GM19099 (cell line): ENCODE results near the gene PDE6D.

Source experiments
- POLR2A ChIP-seq: IDR thresholded peaks from 3 replicates; pipeline ENCODE4 v1.6.1; 2011; ENCODE audit warnings: low read depth; ENCODE audit not compliant: insufficient read length; ENCODE audit errors: extremely low read depth

Gene PDE6D

DNA sequence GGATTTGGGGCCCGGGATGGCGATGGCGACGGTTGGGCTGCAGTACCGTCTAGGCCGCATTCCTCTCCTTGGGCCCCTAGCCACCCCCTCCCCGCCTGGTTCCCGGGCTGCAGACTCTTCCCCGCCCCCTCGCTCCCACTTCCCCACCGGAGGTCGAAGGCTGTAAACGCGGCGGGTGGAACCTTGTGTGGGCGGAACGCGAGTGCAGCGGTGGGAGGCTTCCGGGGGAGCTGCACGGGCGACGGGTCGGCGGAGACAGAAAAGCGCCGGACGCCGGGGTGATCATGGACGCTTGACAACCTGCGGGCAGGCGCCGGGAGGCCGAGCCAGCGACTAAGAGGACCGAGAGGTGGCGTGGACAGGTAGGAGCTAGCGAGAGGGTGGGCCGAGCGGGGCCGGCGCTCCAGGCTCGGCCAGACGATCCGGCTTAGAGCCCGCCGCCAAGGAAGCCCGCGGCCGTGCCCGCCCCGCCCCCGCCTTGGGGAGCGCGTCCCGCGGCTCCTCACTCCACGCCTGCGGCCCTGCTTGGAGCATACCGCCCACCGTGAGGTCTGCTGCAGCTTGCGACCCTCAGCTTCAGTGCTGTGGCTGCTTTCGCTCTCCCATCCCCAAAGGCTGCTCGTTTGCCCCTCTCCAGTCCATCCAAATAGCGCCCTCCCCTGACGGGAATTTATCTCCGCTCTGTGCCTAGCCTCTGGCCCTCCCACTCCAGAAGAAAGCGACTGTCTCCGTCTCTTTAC lies 5.3 kb upstream of the PDE6D start, which contains the start of gene COPS7B:
Gene COPS7B, plus strand, starts transcription at position 269 of the 740 bp plus-strand sequence. CDS start 2,126 bp downstream, outside the sequence.
- TF ChIP-seq POLR2A: peak; percentile 70

DNA sequence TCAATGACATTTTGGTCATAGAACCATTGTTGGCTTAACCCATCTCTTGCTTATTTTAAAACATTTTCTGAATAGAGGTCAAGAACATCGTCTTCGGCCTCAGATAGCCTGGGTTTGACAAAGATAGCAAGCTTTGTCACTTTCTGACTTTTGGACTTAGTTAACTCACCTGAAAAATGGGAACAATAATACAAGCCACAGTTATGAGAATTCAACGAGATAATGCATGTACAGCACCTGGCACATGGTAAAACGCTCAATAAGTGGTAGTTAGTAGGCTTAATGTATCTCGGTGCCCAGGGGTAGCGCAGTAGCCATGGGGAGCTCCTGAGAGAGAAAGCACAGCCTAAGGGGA lies 4.7 kb upstream of the PDE6D start:
- TF ChIP-seq POLR2A: no peak

DNA sequence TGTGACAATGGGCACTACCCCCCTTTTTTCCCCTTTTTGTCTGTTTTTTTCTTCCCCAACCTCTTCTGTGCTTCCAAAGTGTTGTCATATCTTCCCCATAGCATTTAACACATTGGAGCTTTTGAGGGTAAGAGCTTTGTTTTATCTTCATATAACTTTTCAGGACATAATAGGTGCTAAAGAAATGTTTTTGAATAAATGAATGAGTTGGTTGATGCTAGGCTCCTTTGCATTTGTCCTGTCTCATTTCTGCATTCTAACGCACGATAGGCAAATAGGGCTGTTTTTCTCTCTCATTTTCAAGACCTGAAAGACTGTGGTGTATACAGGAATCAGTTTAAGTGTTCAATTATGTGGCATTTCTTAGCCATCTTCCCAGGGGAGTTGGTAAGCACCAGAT lies 4.3 kb upstream of the PDE6D start:
- TF ChIP-seq POLR2A: no peak

DNA sequence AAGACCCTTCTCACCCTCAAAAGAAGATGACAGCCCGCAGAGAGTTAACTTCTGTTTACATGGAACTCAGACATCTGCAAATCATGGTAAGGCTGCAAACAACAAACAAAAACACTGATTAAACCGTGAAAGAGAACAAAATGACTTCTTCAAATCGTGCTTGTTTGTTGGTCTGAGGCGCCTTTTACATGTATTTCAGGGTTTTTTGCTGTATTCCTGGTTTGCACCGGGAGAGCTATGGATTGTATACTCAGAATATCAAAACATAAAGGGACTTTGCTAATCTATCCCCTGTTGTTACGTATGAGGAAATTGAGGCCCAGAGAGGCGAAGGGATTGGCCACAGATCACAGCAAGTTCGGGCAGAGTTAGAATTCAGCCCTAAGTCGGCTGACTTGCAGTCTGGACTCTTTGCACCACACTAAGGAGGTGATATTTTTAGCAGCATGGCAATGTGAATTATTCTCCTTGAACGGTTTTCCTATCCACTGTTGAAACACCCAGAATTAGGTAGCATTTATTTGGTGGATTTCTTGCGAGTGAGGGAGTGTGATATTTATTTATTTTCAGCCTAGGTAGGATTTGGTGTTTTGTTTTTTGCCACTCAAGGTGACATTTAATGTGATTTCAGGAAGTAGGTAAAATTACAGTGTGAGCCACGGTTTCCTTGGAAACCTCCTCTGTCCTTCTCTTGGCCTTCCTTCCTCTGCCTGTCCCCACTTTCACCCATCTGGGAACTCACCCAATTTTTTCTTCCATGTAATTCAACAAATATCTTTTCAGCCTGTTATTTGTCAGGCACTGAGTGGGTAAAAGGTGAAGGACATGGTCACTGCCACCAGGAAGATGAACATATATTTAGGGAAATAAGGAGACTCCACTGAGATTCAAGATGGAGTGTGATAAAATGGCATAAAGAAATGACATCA lies 980 bp upstream of the PDE6D start:
- no peak for TF ChIP-seq POLR2A

DNA sequence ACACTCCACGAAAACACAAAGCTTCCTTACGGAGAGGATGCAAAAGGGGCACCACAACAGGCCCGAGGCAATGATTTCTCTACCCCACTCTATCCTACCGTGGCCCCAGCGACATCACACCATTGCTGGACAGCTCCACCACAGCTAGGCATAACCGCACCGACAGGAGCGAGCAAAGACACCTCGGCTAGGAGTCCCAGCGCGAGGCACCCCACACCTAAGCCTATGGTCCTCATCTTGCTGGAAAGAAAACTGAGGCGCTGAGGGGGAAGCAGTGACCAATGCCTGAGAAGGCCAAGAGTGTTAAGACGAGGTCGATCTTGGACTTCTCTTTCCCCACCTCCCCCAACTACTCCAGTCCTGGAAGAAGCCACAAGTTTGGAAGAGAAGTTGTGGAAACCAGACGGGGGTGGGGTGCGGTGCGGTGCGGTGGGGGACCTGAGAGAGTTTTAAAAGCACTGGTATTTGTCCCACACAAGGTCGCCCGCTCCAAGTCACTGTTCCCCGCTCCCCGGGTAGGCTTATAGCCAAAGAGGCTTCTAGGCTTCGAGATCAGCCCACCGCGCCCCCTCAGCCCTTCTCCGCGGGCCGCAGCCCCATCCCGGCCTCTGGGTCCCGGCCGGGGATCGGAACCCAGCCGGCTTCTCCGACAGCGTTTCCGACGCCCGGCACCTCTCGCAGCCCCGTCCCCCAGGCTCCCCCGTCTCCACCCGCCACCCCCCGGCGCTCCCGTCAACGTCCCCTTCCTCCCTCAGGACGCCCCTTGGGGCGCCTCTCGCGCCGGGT lies 766 bp downstream of the PDE6D start:
- TF ChIP-seq POLR2A: no peak

DNA sequence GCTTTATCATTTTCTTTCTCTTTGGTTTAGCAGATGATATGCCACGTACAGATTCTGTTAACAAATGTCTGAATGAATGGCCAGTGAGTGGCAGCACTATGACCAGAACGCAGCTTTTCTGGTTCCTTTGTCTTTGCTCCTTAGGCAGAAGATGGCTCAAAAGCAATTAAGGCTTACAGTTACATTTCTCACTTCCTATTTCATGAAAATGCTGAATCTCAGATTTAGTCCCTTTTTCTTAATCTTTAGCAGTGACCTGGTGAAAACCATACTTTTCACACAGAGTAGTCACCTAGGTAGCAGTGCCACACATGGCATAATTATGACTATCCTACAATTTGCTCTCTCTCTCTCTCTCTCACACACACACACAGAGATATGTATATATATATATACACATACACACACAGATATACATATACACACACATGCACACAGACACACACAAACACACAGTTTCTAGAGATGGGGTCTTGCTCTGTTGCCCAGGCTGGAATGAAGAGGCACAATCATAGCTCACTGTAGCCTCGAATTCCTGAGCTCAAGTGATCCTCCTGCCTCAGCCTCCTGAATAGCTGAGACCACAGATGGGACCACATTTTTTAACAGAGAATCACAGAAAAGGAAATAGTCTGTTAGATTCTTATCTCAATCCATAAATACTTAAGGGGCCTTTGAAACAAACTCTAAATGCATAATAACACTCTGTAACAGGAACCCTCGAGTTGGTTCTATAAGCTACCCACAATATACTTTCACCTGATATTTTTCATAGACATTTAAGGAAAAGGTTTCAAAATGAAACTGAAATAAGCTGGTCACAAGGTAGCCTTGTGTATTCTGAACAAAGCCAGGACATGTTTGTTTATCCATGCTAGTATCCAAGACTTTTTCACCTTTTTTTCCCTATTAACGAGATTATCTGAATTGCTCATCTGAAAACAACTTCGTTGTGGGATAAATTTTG lies 11.6 kb downstream of the PDE6D start:
- TF ChIP-seq POLR2A: no peak

DNA sequence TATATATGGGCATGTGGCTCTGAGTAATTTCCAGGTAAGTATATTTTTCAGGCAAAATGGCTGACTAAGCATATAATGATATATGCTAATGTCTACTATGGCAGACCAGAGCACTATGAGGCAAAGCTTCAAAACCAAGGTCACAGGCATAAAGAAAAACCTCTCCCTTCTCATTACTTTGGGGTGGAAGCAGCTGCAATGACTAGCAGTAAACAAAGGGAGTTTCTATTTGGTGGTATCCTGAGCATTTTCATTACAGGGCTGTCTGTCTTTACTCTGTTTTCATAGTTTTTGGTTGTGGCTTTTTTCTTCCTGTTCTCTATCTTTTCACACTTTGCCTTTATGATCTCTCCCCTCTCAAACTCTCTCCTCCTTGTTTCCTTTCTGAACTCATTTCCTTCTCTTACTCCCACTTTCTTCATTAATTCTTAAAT lies 15.6 kb downstream of the PDE6D start:
- no peak for TF ChIP-seq POLR2A

DNA sequence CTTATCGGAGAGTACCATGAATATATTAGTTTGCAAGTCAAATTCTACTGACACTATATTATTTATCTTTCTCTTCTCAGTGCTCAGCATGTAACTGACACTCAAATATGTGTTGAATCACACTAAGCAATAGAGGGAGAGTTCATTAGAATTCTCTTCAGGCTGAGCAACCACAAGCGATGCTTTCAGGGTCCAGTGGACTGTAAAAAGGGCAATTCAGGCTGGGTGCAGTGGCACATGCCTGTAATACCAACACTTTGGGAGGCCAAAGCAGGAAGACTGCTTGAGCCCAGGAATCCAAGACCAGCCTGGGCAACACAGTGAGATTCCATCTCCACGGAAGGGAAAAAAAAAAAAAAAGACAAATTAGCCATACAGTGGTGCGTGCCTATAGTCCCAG lies 16.3 kb downstream of the PDE6D start:
- TF ChIP-seq POLR2A: no peak

DNA sequence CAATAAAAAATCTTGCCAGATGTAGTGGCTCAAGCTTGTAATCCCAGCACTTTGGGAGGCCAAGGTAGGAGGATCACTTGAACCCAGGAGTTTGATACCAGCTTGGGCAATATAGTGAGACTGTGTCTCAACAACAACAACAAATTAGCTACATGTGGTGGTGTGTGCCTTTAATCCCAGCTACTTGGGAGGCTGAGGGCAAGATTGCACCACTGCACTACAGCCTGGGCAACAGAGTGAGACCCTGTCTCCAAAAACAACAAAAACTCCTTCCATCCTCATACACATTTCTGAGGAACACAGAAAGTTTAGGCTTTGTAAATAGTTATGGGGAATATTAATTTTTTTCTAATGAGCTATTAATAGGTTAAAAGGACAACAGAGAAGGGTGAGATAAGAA lies 17.0 kb downstream of the PDE6D start:
- TF ChIP-seq POLR2A: no peak

DNA sequence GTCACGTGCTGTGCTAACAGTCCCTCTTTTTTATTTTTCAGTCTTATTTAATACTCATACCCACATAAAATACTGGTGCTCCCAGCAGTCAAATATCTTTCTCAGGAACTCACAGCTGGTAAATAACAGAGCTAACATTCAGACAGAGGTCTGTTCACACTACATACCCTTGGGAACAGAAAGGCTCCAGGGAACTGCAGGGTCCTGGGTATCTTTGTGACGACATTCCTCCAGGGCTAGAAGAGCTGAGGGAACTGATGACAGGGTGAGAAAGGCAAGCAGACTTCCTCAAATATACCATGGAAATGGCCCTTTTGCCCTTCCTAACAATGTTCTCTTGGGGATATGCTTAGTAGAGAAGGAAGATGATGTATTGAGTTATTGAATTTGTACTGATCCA lies 19.3 kb downstream of the PDE6D start:
- TF ChIP-seq POLR2A: no peak

DNA sequence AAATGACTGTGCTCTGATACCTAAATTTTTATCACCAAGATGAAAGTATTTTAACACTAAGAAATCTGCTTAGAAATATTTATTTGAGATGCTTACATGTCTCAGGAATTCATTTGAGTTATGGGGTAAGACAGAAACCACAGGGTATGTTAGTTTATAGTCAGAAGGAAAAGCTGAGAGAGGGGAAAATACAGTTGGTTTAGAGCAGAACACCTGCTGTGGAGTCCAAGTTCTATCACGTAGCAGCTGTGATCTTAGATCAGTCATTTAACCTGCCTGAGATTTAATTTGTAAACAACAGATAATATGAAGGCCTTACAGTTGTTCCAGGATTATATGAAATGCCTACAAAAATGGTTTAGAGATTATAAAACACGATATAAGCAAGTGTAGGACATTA lies 29.0 kb downstream of the PDE6D start:
- no peak for TF ChIP-seq POLR2A

DNA sequence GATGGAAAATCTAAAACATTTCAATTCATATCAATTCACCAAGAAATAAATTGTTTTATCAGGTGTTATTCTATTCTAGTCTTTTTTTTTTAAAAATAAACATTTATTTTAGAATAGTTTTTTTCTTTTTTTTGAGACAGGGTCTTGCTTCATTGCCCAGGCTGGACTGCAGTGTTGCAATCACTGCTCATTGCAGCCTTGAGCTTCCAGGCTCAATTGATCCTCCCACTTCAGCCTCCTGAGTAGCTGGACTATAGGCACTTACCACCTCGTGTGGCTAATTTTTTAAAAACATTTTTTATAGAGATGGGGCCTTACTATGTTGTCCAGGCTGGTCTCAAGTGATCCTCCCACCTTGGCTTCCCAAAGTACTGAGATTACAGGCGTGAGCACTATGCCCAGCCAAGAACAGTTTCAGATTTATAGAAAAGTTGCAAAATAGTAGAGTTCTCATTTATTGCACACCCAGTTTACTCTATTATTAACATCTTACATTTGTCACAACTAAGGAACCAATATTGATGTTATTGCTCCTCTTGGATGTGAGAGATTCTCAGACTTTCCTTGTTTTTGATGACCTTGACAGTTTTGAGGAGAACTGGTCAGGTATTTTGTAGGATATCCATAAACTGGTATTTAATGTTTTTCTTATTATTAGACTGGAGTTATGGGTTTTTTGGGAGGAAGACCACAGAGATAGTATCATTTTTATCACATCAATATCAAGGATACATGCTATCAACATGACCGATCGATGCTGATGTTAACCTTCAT lies 29.9 kb downstream of the PDE6D start:
- no peak for TF ChIP-seq POLR2A

DNA sequence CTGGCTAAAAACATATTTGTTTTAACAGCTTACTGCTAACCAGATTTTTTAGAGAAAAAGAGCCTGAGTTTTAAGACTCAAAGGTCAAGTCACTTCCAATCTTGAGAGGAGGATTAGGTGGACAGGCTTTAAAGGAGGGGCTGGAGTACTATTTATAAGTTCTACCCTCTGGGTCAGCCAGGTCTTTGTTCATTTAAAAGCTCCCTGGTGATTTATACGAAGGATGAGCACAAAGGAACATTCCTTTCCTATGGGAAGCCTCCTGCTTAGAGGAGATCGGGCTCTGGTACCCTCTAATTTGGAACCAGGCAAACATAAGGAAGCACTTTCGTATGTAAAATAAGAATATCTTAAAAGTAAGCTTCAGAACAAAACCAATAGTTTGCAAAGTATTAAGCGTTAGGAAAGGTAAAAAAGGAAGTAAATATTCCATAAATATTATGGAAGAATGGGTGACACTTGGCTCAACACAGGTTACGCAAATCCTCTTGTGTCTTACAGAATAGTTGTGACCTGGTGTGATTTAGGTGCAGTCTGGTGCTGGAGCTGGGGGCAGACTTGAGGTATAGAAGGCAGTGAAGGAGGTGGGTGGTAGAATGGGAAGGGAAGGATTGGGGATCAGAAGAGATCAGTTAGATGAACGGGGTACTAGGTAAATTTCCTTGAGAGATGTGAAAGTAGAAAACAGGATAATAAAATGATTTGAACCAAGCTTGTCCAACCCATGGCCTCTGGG lies 35.6 kb downstream of the PDE6D start:
- no peak for TF ChIP-seq POLR2A
